ENCODE data around the gene QPCT. TPM values are rescaled to one million over a fixed set of nuclear protein-coding genes. Genes with fewer than 3 reads are reported as not detected.

The QPCT gene
- total RNA-seq, 1 experiment from 2014 or later: not detected

DNA sequence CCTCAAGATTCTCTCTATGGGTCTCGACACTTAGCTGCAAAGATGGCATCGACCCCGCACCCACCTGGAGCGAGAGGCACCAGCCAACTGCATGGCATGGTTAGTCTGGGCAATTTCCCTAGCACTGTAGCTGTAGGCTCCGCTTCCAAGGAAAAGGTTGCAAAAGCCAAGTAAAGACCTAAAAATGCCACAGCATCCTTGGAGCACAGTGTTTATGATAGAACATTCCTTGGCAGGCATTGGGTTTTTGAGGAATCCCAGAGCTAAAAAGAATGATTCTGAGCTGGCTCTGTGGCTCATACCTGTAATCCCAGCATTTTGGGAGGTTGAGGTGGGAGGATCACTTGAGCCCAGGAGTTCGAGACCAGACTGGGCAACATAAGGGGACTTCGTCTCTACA is 22.9 kb downstream of the QPCT start:
- H3K4ac ChIP-seq (ENCODE audit: low read depth, low read length): no peak overlapping the region
- H4K8ac ChIP-seq (replicated peaks; ENCODE audit: insufficient read length, low read depth, low read length): no peak overlapping the region
- no peaks in the 10 kb centered on the region for H3K27me3 ChIP-seq (ENCODE audit: insufficient read depth, low read length)
- no peak overlapping the region for H3K56ac ChIP-seq (ENCODE audit: insufficient read length, low read depth, low read length)
- Mint-ChIP-seq H3K9me3 (no peaks in the 10 kb centered on the region), H3K4me1 (no peaks in the 10 kb centered on the region), H3K27ac (no peak overlapping the region), H3K4me3 (no peak overlapping the region), H3K36me3 (ENCODE audit: insufficient read depth in 1 of 3, low read depth in 3 of 3) (no peaks in the 10 kb centered on the region), H3K27me3 (ENCODE audit: low read depth) (no peaks in the 10 kb centered on the region)
- no peak overlapping the region for H3K14ac ChIP-seq (ENCODE audit: insufficient read depth, low read length)
- H3K23me2 ChIP-seq (ENCODE audit: insufficient read length, low read depth, low read length, poor library complexity, severe bottlenecking): no peaks in the 10 kb centered on the region
- no peak overlapping the region for H3K9ac ChIP-seq (ENCODE audit: extremely low read depth, insufficient read length, low read length)
- H3K4me2 ChIP-seq (ENCODE audit: insufficient read depth, insufficient read length, low read length): no peak overlapping the region
- no peak overlapping the region for H2BK120ac ChIP-seq (ENCODE audit: low read depth, low read length, poor library complexity, severe bottlenecking)
- H2AK5ac ChIP-seq (ENCODE audit: insufficient read length, low read length): no peak overlapping the region
- TF ChIP-seq, protein P1, sequence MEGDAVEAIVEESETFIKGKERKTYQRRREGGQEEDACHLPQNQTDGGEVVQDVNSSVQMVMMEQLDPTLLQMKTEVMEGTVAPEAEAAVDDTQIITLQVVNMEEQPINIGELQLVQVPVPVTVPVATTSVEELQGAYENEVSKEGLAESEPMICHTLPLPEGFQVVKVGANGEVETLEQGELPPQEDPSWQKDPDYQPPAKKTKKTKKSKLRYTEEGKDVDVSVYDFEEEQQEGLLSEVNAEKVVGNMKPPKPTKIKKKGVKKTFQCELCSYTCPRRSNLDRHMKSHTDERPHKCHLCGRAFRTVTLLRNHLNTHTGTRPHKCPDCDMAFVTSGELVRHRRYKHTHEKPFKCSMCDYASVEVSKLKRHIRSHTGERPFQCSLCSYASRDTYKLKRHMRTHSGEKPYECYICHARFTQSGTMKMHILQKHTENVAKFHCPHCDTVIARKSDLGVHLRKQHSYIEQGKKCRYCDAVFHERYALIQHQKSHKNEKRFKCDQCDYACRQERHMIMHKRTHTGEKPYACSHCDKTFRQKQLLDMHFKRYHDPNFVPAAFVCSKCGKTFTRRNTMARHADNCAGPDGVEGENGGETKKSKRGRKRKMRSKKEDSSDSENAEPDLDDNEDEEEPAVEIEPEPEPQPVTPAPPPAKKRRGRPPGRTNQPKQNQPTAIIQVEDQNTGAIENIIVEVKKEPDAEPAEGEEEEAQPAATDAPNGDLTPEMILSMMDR (conservative IDR thresholded peaks at IDR 0.05): no peak
- no peaks in the 10 kb centered on the region for H4K20me1 ChIP-seq (ENCODE audit: control insufficient read depth, insufficient read depth, insufficient read length)
- no peak overlapping the region for H2BK5ac ChIP-seq (ENCODE audit: insufficient read length, low read length)
- no peaks in the 10 kb centered on the region for H3K79me2 ChIP-seq (ENCODE audit: insufficient read depth, low read length)
- no CpG with 5 or more reads among the region's 7 CpGs for WGBS (ENCODE audit: extremely low coverage, insufficient read length, low lambda C conversion rate)
- H2AFZ ChIP-seq (ENCODE audit: low read length): no peak overlapping the region
- no peak overlapping the region for H3K23ac ChIP-seq (ENCODE audit: insufficient read length, low read depth, low read length)
- no peak overlapping the region for H4K5ac ChIP-seq (ENCODE audit: insufficient read length, low read depth, low read length)
- H3K79me1 ChIP-seq (ENCODE audit: insufficient read depth, low read depth, low read length, poor library complexity, severe bottlenecking): no peaks in the 10 kb centered on the region
- H2BK15ac ChIP-seq (ENCODE audit: low read depth, low read length): no peak overlapping the region
- no peaks in the 10 kb centered on the region for H3K9me3 ChIP-seq (ENCODE audit: control insufficient read depth, low read depth, low read length)
- no peak overlapping the region for H4K91ac ChIP-seq (ENCODE audit: insufficient read length, low read depth, low read length)
- DNase-seq: no peak
- no peak overlapping the region for H2BK20ac ChIP-seq (ENCODE audit: low read depth, low read length, poor library complexity, severe bottlenecking)
- no peak overlapping the region for H3T11ph ChIP-seq (ENCODE audit: low read length)
- no peak overlapping the region for H3K27ac ChIP-seq (ENCODE audit: insufficient read length, low read depth, low read length)
- H2BK12ac ChIP-seq (ENCODE audit: insufficient read length, low read depth, low read length): no peak overlapping the region
- no peak overlapping the region for H3K18ac ChIP-seq (ENCODE audit: insufficient read length, low read depth, low read length)
- no peaks in the 10 kb centered on the region; the same call in 1 of the 2 replicates for H3K4me1 ChIP-seq (ENCODE audit: insufficient read depth, low read length)

Measured in H9 (cell line).